ENCODE data around the gene COPB2. TPM values are rescaled to one million over a fixed set of nuclear protein-coding genes. Genes with fewer than 3 reads are reported as not detected.

Gene COPB2
- total and polyA plus RNA-seq, 2 donors (not counting 1 experiment from before 2014, with no cell fraction given) = 15.9 to 75.4 TPM

DNA sequence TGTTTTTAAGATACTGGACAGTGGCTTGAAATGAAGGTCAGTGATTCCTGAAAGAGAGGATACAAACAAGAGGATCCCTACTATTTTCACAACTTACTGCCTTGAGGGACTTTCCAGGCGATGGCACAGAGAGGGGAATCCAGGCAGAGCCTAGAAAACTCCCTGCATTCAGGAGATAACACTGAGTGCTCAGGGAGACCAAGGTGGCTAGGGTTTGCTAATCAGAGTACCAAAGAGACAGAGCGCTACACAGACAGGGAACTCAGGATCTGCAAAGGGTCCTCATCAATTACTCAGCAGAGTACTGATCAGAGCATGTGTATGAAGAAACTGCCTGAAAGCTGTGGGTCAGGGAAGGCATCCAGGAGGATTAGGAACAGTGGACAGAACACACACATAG is 57.4 kb downstream of the COPB2 start:
- no peak overlapping the region for H3K4me3 Mint-ChIP-seq
- no peaks in the 10 kb centered on the region for H4K20me1 ChIP-seq (ENCODE audit: control insufficient read depth, insufficient read depth, low read length, poor library complexity, severe bottlenecking)
- H3K27me3 Mint-ChIP-seq = peaks cover 35% of the 10 kb centered on the region
- WGBS (ENCODE audit: insufficient coverage) = 80% methylated on average over 2 of the region's 2 CpGs
- no peaks in the 10 kb centered on the region for H3K9me3 ChIP-seq (ENCODE audit: control extremely low read depth in 1 of 3, control insufficient read depth in 2 of 3, insufficient read depth in 1 of 3, low read length in 2 of 3)
- H3K79me2 ChIP-seq (ENCODE audit: control insufficient read depth, insufficient read depth, low read length) = no peaks in the 10 kb centered on the region
- H3K27me3 ChIP-seq (replicated peaks in 1 of 4; ENCODE audit: control extremely low read depth in 1 of 4, control insufficient read depth in 3 of 4, insufficient read depth in 4 of 4, low read length in 3 of 4) = peaks cover 0 to 22% (median 16%) of the 10 kb centered on the region in 4 experiments
- POLR2A ChIA-PET = no interaction called here
- no peak for TF ChIP-seq EZH2 (IDR thresholded peaks at IDR 0.05; ENCODE audit: borderline replicate concordance, insufficient read depth, low read depth, low read length, poor library complexity, severe bottlenecking)
- TF ChIP-seq, protein P1, sequence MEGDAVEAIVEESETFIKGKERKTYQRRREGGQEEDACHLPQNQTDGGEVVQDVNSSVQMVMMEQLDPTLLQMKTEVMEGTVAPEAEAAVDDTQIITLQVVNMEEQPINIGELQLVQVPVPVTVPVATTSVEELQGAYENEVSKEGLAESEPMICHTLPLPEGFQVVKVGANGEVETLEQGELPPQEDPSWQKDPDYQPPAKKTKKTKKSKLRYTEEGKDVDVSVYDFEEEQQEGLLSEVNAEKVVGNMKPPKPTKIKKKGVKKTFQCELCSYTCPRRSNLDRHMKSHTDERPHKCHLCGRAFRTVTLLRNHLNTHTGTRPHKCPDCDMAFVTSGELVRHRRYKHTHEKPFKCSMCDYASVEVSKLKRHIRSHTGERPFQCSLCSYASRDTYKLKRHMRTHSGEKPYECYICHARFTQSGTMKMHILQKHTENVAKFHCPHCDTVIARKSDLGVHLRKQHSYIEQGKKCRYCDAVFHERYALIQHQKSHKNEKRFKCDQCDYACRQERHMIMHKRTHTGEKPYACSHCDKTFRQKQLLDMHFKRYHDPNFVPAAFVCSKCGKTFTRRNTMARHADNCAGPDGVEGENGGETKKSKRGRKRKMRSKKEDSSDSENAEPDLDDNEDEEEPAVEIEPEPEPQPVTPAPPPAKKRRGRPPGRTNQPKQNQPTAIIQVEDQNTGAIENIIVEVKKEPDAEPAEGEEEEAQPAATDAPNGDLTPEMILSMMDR (IDR thresholded peaks at IDR 0.05) = no peak
- intact Hi-C loops (cut with micrococcal nuclease) = no loop called here
- no peak overlapping the region for H3K9ac ChIP-seq (ENCODE audit: low read length)
- no peak for DNase-seq
- H3K4me1 ChIP-seq (ENCODE audit: control insufficient read depth in 2 of 2, insufficient read depth in 2 of 2, low read length in 2 of 2) = peaks cover 8 to 10% of the 10 kb centered on the region in 2 donors
- CTCF ChIA-PET = no interaction called here
- no peak overlapping the region for H2AFZ ChIP-seq (ENCODE audit: insufficient read depth, low read depth, low read length, poor library complexity, severe bottlenecking)
- H3K9me3 Mint-ChIP-seq (ENCODE audit: insufficient read depth) = no peaks in the 10 kb centered on the region
- H3K36me3 ChIP-seq (replicated peaks in 1 of 2; ENCODE audit: control extremely low read depth in 1 of 2, control insufficient read depth in 1 of 2, extremely low read depth in 1 of 2, insufficient read depth in 2 of 2, low read length in 1 of 2) = no peaks in the 10 kb centered on the region
- H3K27ac Mint-ChIP-seq = no peak overlapping the region
- no peak for ATAC-seq (ENCODE audit: low read depth)
- H3K4me3 ChIP-seq (ENCODE audit: control extremely low read depth in 1 of 5, extremely low read depth in 1 of 5, insufficient read depth in 1 of 5, low read depth in 2 of 5, low read length in 4 of 5) = no peak overlapping the region
- no peak overlapping the region for H3K27ac ChIP-seq (ENCODE audit: low read length in 2 of 2)
- no peak overlapping the region for H3K4me2 ChIP-seq (replicated peaks; ENCODE audit: low read depth, low read length, poor library complexity, severe bottlenecking)
- H3K4me1 Mint-ChIP-seq = peaks cover 12% of the 10 kb centered on the region

DNA sequence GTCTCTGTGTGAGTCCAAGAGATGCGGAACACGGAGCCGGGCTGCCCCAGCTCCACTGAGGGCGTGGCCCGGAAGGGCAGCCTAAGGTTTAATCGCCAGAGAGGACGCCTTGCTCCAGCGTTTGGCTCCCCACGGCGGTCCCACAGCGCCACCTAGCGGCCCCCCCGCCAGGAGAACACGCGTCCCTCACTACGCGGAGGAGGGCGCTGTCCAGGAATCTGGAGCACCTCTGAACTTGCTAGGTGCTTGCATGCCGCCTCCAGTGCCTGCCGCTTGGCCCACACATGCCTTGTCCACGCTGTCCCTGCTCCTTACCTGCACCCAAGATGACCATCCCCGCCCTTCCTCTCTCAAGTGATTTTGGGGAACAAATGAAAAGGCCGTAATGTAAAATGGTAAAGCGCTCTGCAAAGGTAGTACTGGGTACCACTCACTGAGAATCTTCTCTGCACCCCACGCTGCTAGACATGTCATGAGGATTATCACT is 60.0 kb downstream of the COPB2 start:
- no peak for TF ChIP-seq EZH2 (IDR thresholded peaks at IDR 0.05; ENCODE audit: borderline replicate concordance, insufficient read depth, low read depth, low read length, poor library complexity, severe bottlenecking)
- TF ChIP-seq, protein P1 (IDR thresholded peaks at IDR 0.05) = peak; percentile 94
- intact Hi-C loops (cut with micrococcal nuclease) = no loop called here
- Mint-ChIP-seq H3K4me1 (peaks cover 12% of the 10 kb centered on the region), H3K9me3 (ENCODE audit: insufficient read depth) (no peaks in the 10 kb centered on the region), H3K27me3 (peaks cover 35% of the 10 kb centered on the region), H3K4me3 (peak overlapping the region; percentile 77), H3K27ac (no peak overlapping the region)
- H3K27ac ChIP-seq (ENCODE audit: low read length in 2 of 2) = no peak overlapping the region
- no peaks in the 10 kb centered on the region for H3K79me2 ChIP-seq (ENCODE audit: control insufficient read depth, insufficient read depth, low read length)
- peak overlapping the region; percentile 78 for H2AFZ ChIP-seq (ENCODE audit: insufficient read depth, low read depth, low read length, poor library complexity, severe bottlenecking)
- H4K20me1 ChIP-seq (ENCODE audit: control insufficient read depth, insufficient read depth, low read length, poor library complexity, severe bottlenecking) = no peaks in the 10 kb centered on the region
- peak overlapping the region; percentile 42 for H3K9ac ChIP-seq (ENCODE audit: low read length)
- H3K9me3 ChIP-seq (ENCODE audit: control extremely low read depth in 1 of 3, control insufficient read depth in 2 of 3, insufficient read depth in 1 of 3, low read length in 2 of 3) = no peaks in the 10 kb centered on the region
- ChIA-PET POLR2A (no interaction called here), CTCF (interaction anchor here (0.8 to 2.1 kb wide), 4 partner anchors 10 to 395 kb away, joined by 3 to 9 read pairs (median 6); no protein-coding TSS in a partner anchor)
- H3K36me3 ChIP-seq (replicated peaks in 1 of 2; ENCODE audit: control extremely low read depth in 1 of 2, control insufficient read depth in 1 of 2, extremely low read depth in 1 of 2, insufficient read depth in 2 of 2, low read length in 1 of 2) = no peaks in the 10 kb centered on the region
- peaks cover 8 to 10% of the 10 kb centered on the region in 2 donors for H3K4me1 ChIP-seq (ENCODE audit: control insufficient read depth in 2 of 2, insufficient read depth in 2 of 2, low read length in 2 of 2)
- peak; percentile 93 for ATAC-seq (ENCODE audit: low read depth)
- H3K4me2 ChIP-seq (replicated peaks; ENCODE audit: low read depth, low read length, poor library complexity, severe bottlenecking) = peak overlapping the region; percentile 73
- H3K4me3 ChIP-seq (ENCODE audit: control extremely low read depth in 1 of 5, extremely low read depth in 1 of 5, insufficient read depth in 1 of 5, low read depth in 2 of 5, low read length in 4 of 5) = peak overlapping the region in 4 of 5 experiments; percentile 11 to 47 (median 21)
- H3K27me3 ChIP-seq (replicated peaks in 1 of 4; ENCODE audit: control extremely low read depth in 1 of 4, control insufficient read depth in 3 of 4, insufficient read depth in 4 of 4, low read length in 3 of 4) = peaks cover 0 to 22% (median 16%) of the 10 kb centered on the region in 4 experiments
- peak; percentile 79 for DNase-seq
- WGBS (ENCODE audit: insufficient coverage) = 1% methylated on average over 20 of the region's 25 CpGs

Data from B cell (primary cell).